ENCODE results near the gene DCTN2.
"Not testable (repeated sequence)": the region's sequence is repeated elsewhere in the genome, so short reads cannot be mapped to it uniquely, and the experiment has no call there.

The DCTN2 gene

GRCh38 chr12:57496822-57497221 lies 50.2 kb downstream of the DCTN2 start:
- Histone ChIP-seq H3K4me1 (ENCODE audit: control insufficient read depth, insufficient read depth, low read length) (no peaks in the 10 kb centered on the region), H3K27me3 (ENCODE audit: control insufficient read depth, insufficient read depth, low read length) (no peaks in the 10 kb centered on the region), H3K9ac (ENCODE audit: low read length) (no peak overlapping the region), H3K27ac (ENCODE audit: low read depth, low read length) (no peak overlapping the region), H3K9me3 (ENCODE audit: control insufficient read depth, insufficient read depth, low read depth, low read length) (no peaks in the 10 kb centered on the region), H3K4me3 (ENCODE audit: low read depth, low read length) (no peak overlapping the region), H3K36me3 (ENCODE audit: control insufficient read depth, insufficient read depth, low read length) (peaks cover 73% of the 10 kb centered on the region)

- H3K36me3 ChIP-seq (ENCODE audit: control insufficient read depth, insufficient read depth, low read length) = peaks cover 73% of the 10 kb centered on the region
- not testable (repeated sequence) for H3K4me3 ChIP-seq (ENCODE audit: low read depth, low read length); H3K27ac ChIP-seq (ENCODE audit: low read depth, low read length); H3K9me3 ChIP-seq (ENCODE audit: control insufficient read depth, insufficient read depth, low read depth, low read length); H3K9ac ChIP-seq (ENCODE audit: low read length); H3K4me1 ChIP-seq (ENCODE audit: control insufficient read depth, insufficient read depth, low read length); H3K27me3 ChIP-seq (ENCODE audit: control insufficient read depth, insufficient read depth, low read length)
Measured at GRCh38 chr12:57495051-57495701, 51.8 kb downstream of the DCTN2 start.

GRCh38 chr12:57491393-57492280 lies 55.4 kb downstream of the DCTN2 start:
- peaks cover 58% of the 10 kb centered on the region for H3K36me3 ChIP-seq (ENCODE audit: control insufficient read depth, insufficient read depth, low read length)
- H3K27ac ChIP-seq (ENCODE audit: low read depth, low read length) = no peak overlapping the region

GRCh38 chr12:57490126-57490525 lies 56.9 kb downstream of the DCTN2 start:
- Histone ChIP-seq H3K27ac (ENCODE audit: low read depth, low read length) (no peak overlapping the region), H3K9me3 (ENCODE audit: control insufficient read depth, insufficient read depth, low read depth, low read length) (no peaks in the 10 kb centered on the region), H3K4me3 (ENCODE audit: low read depth, low read length) (peak overlapping the region; percentile 27; the same call in 1 of the 2 replicates), H3K9ac (ENCODE audit: low read length) (no peak overlapping the region), H3K4me1 (ENCODE audit: control insufficient read depth, insufficient read depth, low read length) (peaks cover 4% of the 10 kb centered on the region; the same call in 1 of the 2 replicates), H3K27me3 (ENCODE audit: control insufficient read depth, insufficient read depth, low read length) (no peaks in the 10 kb centered on the region), H3K36me3 (ENCODE audit: control insufficient read depth, insufficient read depth, low read length) (peaks cover 45% of the 10 kb centered on the region)

More at GRCh38 chr12:57491393-57492280, 55.4 kb downstream of the DCTN2 start:
- no peak overlapping the region for H3K4me3 ChIP-seq (ENCODE audit: low read depth, low read length)
- H3K27me3 ChIP-seq (ENCODE audit: control insufficient read depth, insufficient read depth, low read length) = no peaks in the 10 kb centered on the region
- no peaks in the 10 kb centered on the region for H3K9me3 ChIP-seq (ENCODE audit: control insufficient read depth, insufficient read depth, low read depth, low read length)
- peaks cover 4% of the 10 kb centered on the region; the same call in 1 of the 2 replicates for H3K4me1 ChIP-seq (ENCODE audit: control insufficient read depth, insufficient read depth, low read length)
- H3K9ac ChIP-seq (ENCODE audit: low read length) = no peak overlapping the region

- Histone ChIP-seq H3K4me3 (ENCODE audit: low read depth, low read length) (peak overlapping the region; percentile 90), H3K36me3 (ENCODE audit: control insufficient read depth, insufficient read depth, low read length) (peaks cover 45% of the 10 kb centered on the region), H3K27me3 (ENCODE audit: control insufficient read depth, insufficient read depth, low read length) (no peaks in the 10 kb centered on the region), H3K9me3 (ENCODE audit: control insufficient read depth, insufficient read depth, low read depth, low read length) (no peaks in the 10 kb centered on the region), H3K9ac (ENCODE audit: low read length) (no peak overlapping the region), H3K27ac (ENCODE audit: low read depth, low read length) (no peak overlapping the region), H3K4me1 (ENCODE audit: control insufficient read depth, insufficient read depth, low read length) (peaks cover 4% of the 10 kb centered on the region; the same call in 1 of the 2 replicates)
Measured at GRCh38 chr12:57489157-57489641, 57.8 kb downstream of the DCTN2 start.

GRCh38 chr12:57488402-57489156 lies 58.4 kb downstream of the DCTN2 start:
- H3K4me3 ChIP-seq (ENCODE audit: low read depth, low read length) = peak overlapping the region; percentile 90
- H3K4me1 ChIP-seq (ENCODE audit: control insufficient read depth, insufficient read depth, low read length) = peaks cover 5% of the 10 kb centered on the region; the same call in 1 of the 2 replicates
- no peaks in the 10 kb centered on the region for H3K27me3 ChIP-seq (ENCODE audit: control insufficient read depth, insufficient read depth, low read length)
- no peaks in the 10 kb centered on the region for H3K9me3 ChIP-seq (ENCODE audit: control insufficient read depth, insufficient read depth, low read depth, low read length)
- H3K27ac ChIP-seq (ENCODE audit: low read depth, low read length) = peak overlapping the region; percentile 87
- peaks cover 42% of the 10 kb centered on the region for H3K36me3 ChIP-seq (ENCODE audit: control insufficient read depth, insufficient read depth, low read length)
- H3K9ac ChIP-seq (ENCODE audit: low read length) = peak overlapping the region; percentile 95

- H3K9ac ChIP-seq (ENCODE audit: low read length) = peak within 1 kb of the TSS; percentile 95
- no peaks in the 10 kb centered on the region for H3K27me3 ChIP-seq (ENCODE audit: control insufficient read depth, insufficient read depth, low read length)
- peaks cover 39% of the 10 kb centered on the region for H3K36me3 ChIP-seq (ENCODE audit: control insufficient read depth, insufficient read depth, low read length)
- peak within 1 kb of the TSS; percentile 87 for H3K27ac ChIP-seq (ENCODE audit: low read depth, low read length)
- H3K4me1 ChIP-seq (ENCODE audit: control insufficient read depth, insufficient read depth, low read length) = peaks cover 10% of the 10 kb centered on the region; the same call in 1 of the 2 replicates
- H3K4me3 ChIP-seq (ENCODE audit: low read depth, low read length) = peak within 1 kb of the TSS; percentile 90
- H3K9me3 ChIP-seq (ENCODE audit: control insufficient read depth, insufficient read depth, low read depth, low read length) = no peaks in the 10 kb centered on the region
Measured at GRCh38 chr12:57487597-57488401, 59.2 kb downstream of the DCTN2 start, which contains the start of gene MARS1. Gene MARS1, plus strand, starts transcription at chr12:57488068. Its CDS starts 23 bp downstream, at chr12:57488091.

- peaks cover 33% of the 10 kb centered on the region for H3K36me3 ChIP-seq (ENCODE audit: control insufficient read depth, insufficient read depth, low read length)
- H3K4me3 ChIP-seq (ENCODE audit: low read depth, low read length) = 0 out of 2 replicates have a peak overlapping the region, but pooled peaks have one; percentile 5
- no peak overlapping the region for H3K27ac ChIP-seq (ENCODE audit: low read depth, low read length)
- no peaks in the 10 kb centered on the region for H3K9me3 ChIP-seq (ENCODE audit: control insufficient read depth, insufficient read depth, low read depth, low read length)
- peak overlapping the region; percentile 8 for H3K9ac ChIP-seq (ENCODE audit: low read length)
- H3K27me3 ChIP-seq (ENCODE audit: control insufficient read depth, insufficient read depth, low read length) = no peaks in the 10 kb centered on the region
- peaks cover 10% of the 10 kb centered on the region; the same call in 1 of the 2 replicates for H3K4me1 ChIP-seq (ENCODE audit: control insufficient read depth, insufficient read depth, low read length)
Measured at GRCh38 chr12:57487055-57487596, 59.9 kb downstream of the DCTN2 start.

- no peak overlapping the region for H3K27ac ChIP-seq (ENCODE audit: low read depth, low read length)
- 0 out of 2 replicates have a peak, but pooled peaks cover 4% of the 10 kb centered on the region for H3K27me3 ChIP-seq (ENCODE audit: control insufficient read depth, insufficient read depth, low read length)
- H3K9ac ChIP-seq (ENCODE audit: low read length) = no peak overlapping the region
Measured at GRCh38 chr12:57485695-57486094, 61.3 kb downstream of the DCTN2 start.

More at GRCh38 chr12:57485695-57486094, 61.3 kb downstream of the DCTN2 start:
- Histone ChIP-seq H3K36me3 (ENCODE audit: control insufficient read depth, insufficient read depth, low read length) (peaks cover 20% of the 10 kb centered on the region), H3K4me3 (ENCODE audit: low read depth, low read length) (no peak overlapping the region), H3K4me1 (ENCODE audit: control insufficient read depth, insufficient read depth, low read length) (peaks cover 13% of the 10 kb centered on the region; the same call in 1 of the 2 replicates), H3K9me3 (ENCODE audit: control insufficient read depth, insufficient read depth, low read depth, low read length) (no peaks in the 10 kb centered on the region)
